Cerebellar nuclear complex (tissue), 1 donor: ENCODE data around the gene MGMT.

Source experiments
- DNase-seq, 2 experiments: peaks; one replicate each; lab custom pipeline; 2025; lab: John Stamatoyannopoulos, UW

MGMT gene

GRCh38 chr10:129544205-129545202, 77.5 kb downstream of the MGMT start:
- DNase-seq: no peak

- DNase-seq: no peak
Measured at GRCh38 chr10:129545261-129545660, 78.2 kb downstream of the MGMT start.

GRCh38 chr10:129546106-129546505, 79.1 kb downstream of the MGMT start:
- DNase-seq: no peak

GRCh38 chr10:129547608-129548007, 80.6 kb downstream of the MGMT start:
- DNase-seq: no peak

- no peak for DNase-seq
Measured at GRCh38 chr10:129548600-129548999, 81.6 kb downstream of the MGMT start.

- no peak for DNase-seq
Measured at GRCh38 chr10:129550076-129550475, 83.0 kb downstream of the MGMT start.

- DNase-seq: no peak
Measured at GRCh38 chr10:129550658-129551057, 83.6 kb downstream of the MGMT start.

- no peak for DNase-seq
Measured at GRCh38 chr10:129552119-129552518, 85.1 kb downstream of the MGMT start.

GRCh38 chr10:129553928-129554327, 86.9 kb downstream of the MGMT start:
- DNase-seq: no peak

- no peak for DNase-seq
Measured at GRCh38 chr10:129556316-129556715, 89.3 kb downstream of the MGMT start.

- DNase-seq: no peak
Measured at GRCh38 chr10:129560361-129560760, 93.3 kb downstream of the MGMT start.

- no peak for DNase-seq
Measured at GRCh38 chr10:129562487-129562886, 95.4 kb downstream of the MGMT start.

- DNase-seq: no peak
Measured at GRCh38 chr10:129564923-129565322, 97.9 kb downstream of the MGMT start.

GRCh38 chr10:129568583-129569344, 101.7 kb downstream of the MGMT start:
- no peak for DNase-seq

GRCh38 chr10:129570185-129570584, 103.1 kb downstream of the MGMT start:
- DNase-seq: no peak

- no peak for DNase-seq
Measured at GRCh38 chr10:129579228-129579627, 112.2 kb downstream of the MGMT start.

GRCh38 chr10:129580010-129580409, 113.0 kb downstream of the MGMT start:
- no peak for DNase-seq

GRCh38 chr10:129580901-129581300, 113.9 kb downstream of the MGMT start:
- DNase-seq: no peak

- no peak for DNase-seq
Measured at GRCh38 chr10:129581827-129582411, 114.9 kb downstream of the MGMT start.

GRCh38 chr10:129583831-129584230, 116.8 kb downstream of the MGMT start:
- DNase-seq: no peak

- no peak for DNase-seq
Measured at GRCh38 chr10:129586898-129587443, 119.9 kb downstream of the MGMT start.

GRCh38 chr10:129589546-129589945, 122.5 kb downstream of the MGMT start:
- DNase-seq: no peak
